ENCODE data around the gene PHF19. TPM values are rescaled to one million over a fixed set of nuclear protein-coding genes. Genes with fewer than 3 reads are reported as not detected.
A peak's percentile ranks its signal among the peaks of the same experiment; 100 is the strongest.

Gene PHF19
- total RNA-seq, 1 donor from 2014 or later: 19.0 TPM

DNA sequence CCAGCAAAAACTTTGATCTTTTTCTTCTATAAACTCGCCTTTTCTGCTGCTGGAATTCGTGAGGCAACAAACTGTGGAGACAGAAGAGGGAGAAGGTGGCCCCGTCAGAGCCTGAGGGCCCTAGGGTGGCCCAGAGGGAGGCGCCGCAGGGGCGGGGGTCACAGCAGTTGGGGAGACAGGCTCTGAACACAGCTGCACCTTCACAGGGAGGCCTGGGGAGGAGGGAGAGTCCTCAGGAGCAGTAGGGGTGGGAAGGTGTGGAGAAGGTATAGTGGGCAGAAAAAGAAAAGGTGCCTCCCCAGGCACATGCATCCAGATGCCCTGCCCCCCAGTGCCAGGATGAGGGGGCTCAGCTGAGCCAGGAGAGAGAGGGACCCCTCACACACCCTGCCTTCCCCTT, 15.1 kb downstream of the PHF19 start:
- no peak overlapping the region for H3K27ac ChIP-seq
- no peaks in the 10 kb centered on the region for H3K27me3 ChIP-seq
- intact Hi-C loops (cut with DNase I): no loop called here
- H3K4me1 ChIP-seq: no peaks in the 10 kb centered on the region
- TF ChIP-seq, protein P1, sequence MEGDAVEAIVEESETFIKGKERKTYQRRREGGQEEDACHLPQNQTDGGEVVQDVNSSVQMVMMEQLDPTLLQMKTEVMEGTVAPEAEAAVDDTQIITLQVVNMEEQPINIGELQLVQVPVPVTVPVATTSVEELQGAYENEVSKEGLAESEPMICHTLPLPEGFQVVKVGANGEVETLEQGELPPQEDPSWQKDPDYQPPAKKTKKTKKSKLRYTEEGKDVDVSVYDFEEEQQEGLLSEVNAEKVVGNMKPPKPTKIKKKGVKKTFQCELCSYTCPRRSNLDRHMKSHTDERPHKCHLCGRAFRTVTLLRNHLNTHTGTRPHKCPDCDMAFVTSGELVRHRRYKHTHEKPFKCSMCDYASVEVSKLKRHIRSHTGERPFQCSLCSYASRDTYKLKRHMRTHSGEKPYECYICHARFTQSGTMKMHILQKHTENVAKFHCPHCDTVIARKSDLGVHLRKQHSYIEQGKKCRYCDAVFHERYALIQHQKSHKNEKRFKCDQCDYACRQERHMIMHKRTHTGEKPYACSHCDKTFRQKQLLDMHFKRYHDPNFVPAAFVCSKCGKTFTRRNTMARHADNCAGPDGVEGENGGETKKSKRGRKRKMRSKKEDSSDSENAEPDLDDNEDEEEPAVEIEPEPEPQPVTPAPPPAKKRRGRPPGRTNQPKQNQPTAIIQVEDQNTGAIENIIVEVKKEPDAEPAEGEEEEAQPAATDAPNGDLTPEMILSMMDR (IDR thresholded peaks at IDR 0.05): no peak
- peaks cover 41% of the 10 kb centered on the region for H3K36me3 ChIP-seq
- DNase-seq (peak; percentile 22), ATAC-seq (no peak)
- H3K9me3 ChIP-seq: no peaks in the 10 kb centered on the region
- H3K4me3 ChIP-seq: no peak overlapping the region

DNA sequence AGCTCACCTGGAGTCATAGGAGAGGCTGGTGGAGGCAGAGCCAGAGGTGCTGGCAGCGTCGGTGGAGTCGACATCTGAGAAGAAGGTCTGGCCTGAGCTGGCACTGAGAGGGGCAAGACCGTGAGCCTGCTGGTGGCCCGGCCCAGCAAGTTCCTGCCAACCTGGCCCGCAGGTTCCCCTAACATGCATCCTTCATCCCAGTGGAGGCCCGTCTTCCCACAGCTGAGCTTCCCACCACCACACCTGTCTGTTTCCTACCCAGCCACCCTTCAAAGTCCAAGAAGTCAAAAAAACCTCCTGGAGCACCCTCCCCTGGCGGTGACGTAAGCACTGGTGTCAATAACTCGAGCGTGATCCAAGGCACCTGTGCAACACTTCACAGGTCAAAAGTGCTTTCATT, 16.9 kb downstream of the PHF19 start:
- no peak overlapping the region for H3K4me3 ChIP-seq
- no peaks in the 10 kb centered on the region for H3K4me1 ChIP-seq
- intact Hi-C loops (cut with DNase I): no loop called here
- no peak for ATAC-seq
- no peak overlapping the region for H3K27ac ChIP-seq
- no peaks in the 10 kb centered on the region for H3K27me3 ChIP-seq
- H3K9me3 ChIP-seq: no peaks in the 10 kb centered on the region
- TF ChIP-seq, protein P1 (IDR thresholded peaks at IDR 0.05): no peak
- H3K36me3 ChIP-seq: peaks cover 41% of the 10 kb centered on the region
- no peak for DNase-seq

DNA sequence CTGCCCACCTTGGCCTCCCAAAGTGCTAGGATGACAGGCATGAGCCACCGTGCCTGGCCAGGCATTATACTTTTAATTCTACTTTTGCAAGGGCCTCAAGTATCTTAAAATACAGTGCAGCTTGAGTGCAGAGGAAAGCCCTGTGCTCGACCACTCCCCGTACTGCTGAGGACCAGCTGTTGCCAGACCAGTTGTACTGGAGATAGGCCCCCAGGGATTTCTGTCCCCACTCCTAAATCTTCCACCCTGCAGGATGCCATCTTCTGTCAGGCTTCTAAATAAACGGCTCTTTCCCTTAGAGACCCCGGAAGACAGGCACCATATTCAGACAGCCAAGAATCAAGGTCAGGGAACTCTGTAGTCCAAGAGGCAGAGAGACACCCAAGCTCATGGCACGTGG, 17.6 kb downstream of the PHF19 start:
- peaks cover 41% of the 10 kb centered on the region for H3K36me3 ChIP-seq

DNA sequence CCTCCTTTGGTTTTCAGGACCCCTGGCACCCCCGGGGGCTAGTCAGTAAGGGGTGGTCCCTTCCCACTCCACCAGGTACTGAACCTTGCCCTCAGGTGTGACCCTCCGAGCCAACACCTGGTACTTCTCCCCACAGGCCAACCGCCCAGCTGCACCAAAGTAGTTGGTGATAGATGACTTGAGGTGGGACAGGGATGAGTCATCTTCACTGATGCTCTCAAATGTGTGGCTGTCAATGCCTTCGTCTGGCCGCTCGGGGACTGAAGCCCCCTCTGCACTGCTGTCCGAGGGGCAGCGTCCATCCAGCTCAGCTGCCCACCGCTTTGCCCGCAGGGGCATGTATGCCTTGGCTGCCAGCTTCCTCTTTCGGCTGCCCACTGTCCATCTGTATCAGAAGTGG, 19.1 kb downstream of the PHF19 start:
- Histone ChIP-seq H3K27me3 (no peaks in the 10 kb centered on the region), H3K4me1 (no peaks in the 10 kb centered on the region), H3K36me3 (peaks cover 41% of the 10 kb centered on the region), H3K9me3 (no peaks in the 10 kb centered on the region), H3K4me3 (no peak overlapping the region), H3K27ac (no peak overlapping the region)
- ATAC-seq: no peak
- TF ChIP-seq, protein P1 (IDR thresholded peaks at IDR 0.05): no peak
- intact Hi-C loops (cut with DNase I): no loop called here
- no peak for DNase-seq

More for the DNA sequence above, 17.6 kb downstream of the PHF19 start:
- H3K4me1 ChIP-seq: no peaks in the 10 kb centered on the region
- no peaks in the 10 kb centered on the region for H3K27me3 ChIP-seq
- ATAC-seq (no peak), DNase-seq (no peak)
- no peak overlapping the region for H3K4me3 ChIP-seq
- TF ChIP-seq, protein P1 (IDR thresholded peaks at IDR 0.05): no peak
- intact Hi-C loops (cut with DNase I): no loop called here
- no peak overlapping the region for H3K27ac ChIP-seq
- H3K9me3 ChIP-seq: no peaks in the 10 kb centered on the region

DNA sequence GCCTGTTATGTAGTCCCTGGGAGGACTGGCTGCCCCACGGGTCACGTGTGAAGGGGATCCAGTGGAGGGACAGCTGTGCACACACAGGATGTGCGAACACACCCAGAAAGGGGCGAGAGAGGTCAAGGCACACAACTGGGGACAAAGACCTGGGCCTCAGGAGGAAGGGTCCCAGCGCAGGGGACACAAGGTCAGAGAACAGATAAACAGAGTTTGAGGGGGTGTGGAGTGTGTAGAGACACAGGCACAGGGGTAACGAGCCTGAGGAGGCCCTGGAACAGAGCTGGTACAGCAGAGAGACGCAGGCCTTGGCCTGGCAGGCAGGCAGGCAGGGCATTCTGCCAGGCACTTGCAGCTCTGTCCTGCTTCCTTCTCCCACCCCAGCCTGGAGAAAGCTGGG, 19.5 kb downstream of the PHF19 start:
- intact Hi-C loops (cut with DNase I): no loop called here
- peaks cover 38% of the 10 kb centered on the region for H3K36me3 ChIP-seq

More for the DNA sequence above, 19.5 kb downstream of the PHF19 start:
- no peaks in the 10 kb centered on the region for H3K4me1 ChIP-seq
- DNase-seq (no peak), ATAC-seq (no peak)
- H3K27ac ChIP-seq: no peak overlapping the region
- H3K27me3 ChIP-seq: no peaks in the 10 kb centered on the region
- H3K4me3 ChIP-seq: no peak overlapping the region
- TF ChIP-seq, protein P1 (IDR thresholded peaks at IDR 0.05): no peak
- H3K9me3 ChIP-seq: no peaks in the 10 kb centered on the region
